ENCODE data around the gene OR2V2. TPM values are rescaled to one million over a fixed set of nuclear protein-coding genes. Genes with fewer than 3 reads are reported as not detected.

Gene OR2V2
- polyA plus RNA-seq, 1 of the 3 experiments (the other 2 are of a cell fraction), result not detected

- peaks cover 30% of the 10 kb centered on the region for H3F3A ChIP-seq (replicated peaks; ENCODE audit: insufficient read depth)
- H2AFZ ChIP-seq (ENCODE audit: low read depth), result no peak overlapping the region
- CTCF ChIA-PET, result interaction anchor here (1.8 to 7.4 kb wide), 3 partner anchors 18 to 34 kb away, joined by 10 to 72 read pairs (median 11); partner anchors contain the start of gene TRIM7
- no peaks in the 10 kb centered on the region for H3K36me3 ChIP-seq (replicated peaks in 1 of 2; ENCODE audit: control insufficient read depth in 1 of 2, insufficient read depth in 2 of 2, low read length in 1 of 2)
- H3K4me3 ChIP-seq (ENCODE audit: low read depth in 2 of 2, low read length in 1 of 2), result no peak overlapping the region
- H3K9me2 ChIP-seq, result no peaks in the 10 kb centered on the region
- no peaks in the 10 kb centered on the region for H4K20me1 ChIP-seq (ENCODE audit: insufficient read depth)
- no peak overlapping the region for H3K27ac ChIP-seq (ENCODE audit: low read depth in 2 of 2, low read length in 1 of 2)
- no peaks in the 10 kb centered on the region for H3K9me3 ChIP-seq
- peaks cover 0 to 3% of the 10 kb centered on the region in 2 experiments; a peak in 1 of 4 replicates for H3K4me1 ChIP-seq (ENCODE audit: control insufficient read depth in 1 of 2, insufficient read depth in 2 of 2, low read depth in 1 of 2, low read length in 1 of 2)
- POLR2A ChIA-PET, result no interaction called here
- H3K79me2 ChIP-seq (ENCODE audit: insufficient read depth), result no peaks in the 10 kb centered on the region
- no peak for DNase-seq
- 89% methylated on average over 6 of the region's 6 CpGs for WGBS (ENCODE audit: low lambda C conversion rate)
- no peak overlapping the region for H3K4me2 ChIP-seq
- no peak overlapping the region for H3K9ac ChIP-seq
- no peaks in the 10 kb centered on the region for H3K27me3 ChIP-seq (ENCODE audit: insufficient read depth)
- TF ChIP-seq RAD21 (IDR thresholded peaks at IDR 0.05; ENCODE audit: low read length) (no peak), POLR2AphosphoS5 (IDR thresholded peaks at IDR 0.05; ENCODE audit: low read depth, low read length) (no peak), GABPA (IDR thresholded peaks at IDR 0.05; ENCODE audit: low read depth) (no peak), EZH2phosphoT487 (IDR thresholded peaks at IDR 0.05; ENCODE audit: borderline replicate concordance, low read depth) (no peak), GATA2 (CRISPR knock-in tag; IDR thresholded peaks at IDR 0.05) (no peak), FOXM1 (IDR thresholded peaks at IDR 0.05; ENCODE audit: low read depth) (no peak), NRF1 (IDR thresholded peaks at IDR 0.05; ENCODE audit: low read depth, low read length) (no peak), TCF12 (IDR thresholded peaks at IDR 0.05) (no peak), USF2 (IDR thresholded peaks at IDR 0.05; ENCODE audit: borderline replicate concordance, low read depth, low read length) (no peak), CTCF (IDR thresholded peaks at IDR 0.05) (no peak), TEAD4 (IDR thresholded peaks at IDR 0.05; ENCODE audit: borderline replicate concordance, insufficient read depth) (no peak)
Observed at GRCh38 chr5:181186022-181186421, 38.6 kb downstream of the OR2V2 start.

GRCh38 chr5:181186986-181187499 is 39.7 kb downstream of the OR2V2 start:
- H3K9ac ChIP-seq, result no peak overlapping the region
- H3F3A ChIP-seq (replicated peaks; ENCODE audit: insufficient read depth), result peaks cover 30% of the 10 kb centered on the region
- H3K4me2 ChIP-seq, result 0 out of 2 replicates have a peak overlapping the region, but pooled peaks have one; percentile 94
- H3K79me2 ChIP-seq (ENCODE audit: insufficient read depth), result no peaks in the 10 kb centered on the region; the same call in 1 of the 2 replicates
- DNase-seq, result no peak
- peak overlapping the region; percentile 91 to 98 for H3K4me3 ChIP-seq (ENCODE audit: low read depth in 2 of 2, low read length in 1 of 2)
- 60% methylated on average over 8 of the region's 8 CpGs for WGBS (ENCODE audit: low lambda C conversion rate)
- no peak overlapping the region for H2AFZ ChIP-seq (ENCODE audit: low read depth)
- no peaks in the 10 kb centered on the region for H3K9me2 ChIP-seq
- H3K27me3 ChIP-seq (ENCODE audit: insufficient read depth), result no peaks in the 10 kb centered on the region
- ChIA-PET POLR2A (no interaction called here), CTCF (interaction anchor here (1.2 to 7.4 kb wide), 2 partner anchors 15 to 19 kb away, joined by 3 to 72 read pairs; partner anchors contain the start of gene TRIM7)
- no peaks in the 10 kb centered on the region for H3K9me3 ChIP-seq
- no peaks in the 10 kb centered on the region for H3K36me3 ChIP-seq (replicated peaks in 1 of 2; ENCODE audit: control insufficient read depth in 1 of 2, insufficient read depth in 2 of 2, low read length in 1 of 2)
- no peaks in the 10 kb centered on the region for H4K20me1 ChIP-seq (ENCODE audit: insufficient read depth)
- peaks cover 0 to 3% of the 10 kb centered on the region in 2 experiments; a peak in 1 of 4 replicates for H3K4me1 ChIP-seq (ENCODE audit: control insufficient read depth in 1 of 2, insufficient read depth in 2 of 2, low read depth in 1 of 2, low read length in 1 of 2)
- peak overlapping the region; percentile 41 to 77; a peak in 3 of 4 replicates for H3K27ac ChIP-seq (ENCODE audit: low read depth in 2 of 2, low read length in 1 of 2)
- no peak for TF ChIP-seq EZH2phosphoT487 (IDR thresholded peaks at IDR 0.05; ENCODE audit: borderline replicate concordance, low read depth)
- no peak for TF ChIP-seq TCF12 (IDR thresholded peaks at IDR 0.05)
- no peak for TF ChIP-seq ZBTB33 (IDR thresholded peaks at IDR 0.05; ENCODE audit: borderline replicate concordance, low read depth)
- TF ChIP-seq ELF1 (IDR thresholded peaks at IDR 0.05), result no peak
- no peak for TF ChIP-seq RAD21 (IDR thresholded peaks at IDR 0.05; ENCODE audit: low read length)
- no peak for TF ChIP-seq USF2 (IDR thresholded peaks at IDR 0.05; ENCODE audit: borderline replicate concordance, low read depth, low read length)
- no peak for TF ChIP-seq REST (IDR thresholded peaks at IDR 0.05; ENCODE audit: low read depth, low read length)
- no peak for TF ChIP-seq GABPA (IDR thresholded peaks at IDR 0.05; ENCODE audit: low read depth)
- no peak for TF ChIP-seq PBX3 (IDR thresholded peaks at IDR 0.05)

Measured in SK-N-SH (cell line).